ENCODE data around the gene RBM4B. TPM values are rescaled to one million over a fixed set of nuclear protein-coding genes. Genes with fewer than 3 reads are reported as not detected.

RBM4B gene
- total RNA-seq, 4 donors from 2014 or later: 4.5 to 11.7 (median 6.5) TPM

- intact Hi-C loops (cut with DNase I; ENCODE audit: low total_unique reads) (no loop called here), in situ Hi-C loops (cut with MboI; ENCODE audit: low sequenced_read_pairs in 4 of 4) (loop anchor here in 2 of 4 donors (25.0 kb wide), 1 partner anchor 275 kb away; the partner anchor contains the start of gene NPAS4 (in 2 of the 2))
- Histone ChIP-seq H3K27me3 (no peaks in the 10 kb centered on the region), H3K9me3 (no peaks in the 10 kb centered on the region), H3K36me3 (no peaks in the 10 kb centered on the region), H3K27ac (no peak overlapping the region), H3K4me3 (no peak overlapping the region), H3K4me1 (no peaks in the 10 kb centered on the region)
- DNase-seq (no peak), ATAC-seq (no peak)
- TF ChIP-seq POLR2A (IDR thresholded peaks at IDR 0.05): no peak
- TF ChIP-seq CTCF (IDR thresholded peaks at IDR 0.05 in 4 of 5, conservative IDR thresholded peaks at IDR 0.05 in 1 of 5): no peak
Measured at GRCh38 chr11:66686801-66687750, 9.4 kb upstream of the RBM4B start.

GRCh38 chr11:66686100-66686785, 8.6 kb upstream of the RBM4B start:
- ATAC-seq (no peak), DNase-seq (no peak)
- Histone ChIP-seq H3K27me3 (no peaks in the 10 kb centered on the region), H3K36me3 (no peaks in the 10 kb centered on the region), H3K27ac (no peak overlapping the region), H3K9me3 (no peaks in the 10 kb centered on the region), H3K4me1 (no peaks in the 10 kb centered on the region), H3K4me3 (no peak overlapping the region)
- in situ Hi-C loops (cut with MboI; ENCODE audit: low sequenced_read_pairs in 4 of 4) (loop anchor here in 2 of 4 donors (25.0 kb wide), 1 partner anchor 274 kb away; the partner anchor contains the start of gene NPAS4 (in 2 of the 2)), intact Hi-C loops (cut with DNase I; ENCODE audit: low total_unique reads) (no loop called here)
- TF ChIP-seq POLR2A (IDR thresholded peaks at IDR 0.05) (no peak), CTCF (IDR thresholded peaks at IDR 0.05 in 4 of 5, conservative IDR thresholded peaks at IDR 0.05 in 1 of 5) (no peak)

- no peak overlapping the region for H3K27ac ChIP-seq
- no peaks in the 10 kb centered on the region for H3K36me3 ChIP-seq
- no peak for DNase-seq
- H3K4me1 ChIP-seq: no peaks in the 10 kb centered on the region
- H3K27me3 ChIP-seq: no peaks in the 10 kb centered on the region
- no peaks in the 10 kb centered on the region for H3K9me3 ChIP-seq
- ATAC-seq: no peak
- intact Hi-C loops (cut with DNase I; ENCODE audit: low total_unique reads) (no loop called here), in situ Hi-C loops (cut with MboI; ENCODE audit: low sequenced_read_pairs in 4 of 4) (loop anchor here in 2 of 4 donors (25.0 kb wide), 1 partner anchor 273 kb away; the partner anchor contains the start of gene NPAS4 (in 2 of the 2))
- H3K4me3 ChIP-seq: no peak overlapping the region
- no peak for TF ChIP-seq POLR2A (IDR thresholded peaks at IDR 0.05)
- TF ChIP-seq CTCF (IDR thresholded peaks at IDR 0.05 in 4 of 5, conservative IDR thresholded peaks at IDR 0.05 in 1 of 5): no peak
Measured at GRCh38 chr11:66685276-66686099, 7.8 kb upstream of the RBM4B start.

GRCh38 chr11:66684635-66685034, 6.9 kb upstream of the RBM4B start:
- TF ChIP-seq CTCF (IDR thresholded peaks at IDR 0.05 in 4 of 5, conservative IDR thresholded peaks at IDR 0.05 in 1 of 5): no peak
- TF ChIP-seq POLR2A (IDR thresholded peaks at IDR 0.05): no peak
- in situ Hi-C loops (cut with MboI; ENCODE audit: low sequenced_read_pairs in 4 of 4): loop anchor here in 2 of 4 donors (5.0 to 25.0 kb wide), 2 partner anchors 102 to 272 kb away; partner anchors contain the start of gene NPAS4 (in 2 of the 2)
- H3K9me3 ChIP-seq: no peaks in the 10 kb centered on the region
- H3K36me3 ChIP-seq: no peaks in the 10 kb centered on the region
- H3K4me1 ChIP-seq: no peaks in the 10 kb centered on the region
- no peak for DNase-seq
- intact Hi-C loops (cut with DNase I; ENCODE audit: low total_unique reads): no loop called here
- H3K4me3 ChIP-seq: no peak overlapping the region
- no peak overlapping the region for H3K27ac ChIP-seq
- no peaks in the 10 kb centered on the region for H3K27me3 ChIP-seq
- ATAC-seq: no peak
